Measurements from ENCODE around the gene MEIOC.
A peak's percentile ranks its signal among the peaks of the same experiment; 100 is the strongest.
"Not testable (repeated sequence)": the region's sequence is repeated elsewhere in the genome, so short reads cannot be mapped to it uniquely, and the experiment has no call there.

MEIOC gene

GRCh38 chr17:44610331-44610730 is 45.9 kb upstream of the MEIOC start:
- peaks cover 4% of the 10 kb centered on the region for H3K79me2 ChIP-seq (ENCODE audit: control insufficient read depth, insufficient read depth, low read length, poor library complexity)
- DNase-seq = no peak
- H2AFZ ChIP-seq (ENCODE audit: insufficient read depth, low read length, poor library complexity) = no peak overlapping the region
- no peaks in the 10 kb centered on the region for H3K36me3 ChIP-seq (ENCODE audit: control insufficient read depth in 1 of 2, insufficient read depth in 2 of 2, low read length in 2 of 2)
- H3K4me2 ChIP-seq (ENCODE audit: low read length) = no peak overlapping the region
- H3K79me1 ChIP-seq (ENCODE audit: low read length) = peaks cover 33% of the 10 kb centered on the region
- H2AK5ac ChIP-seq (ENCODE audit: low read length) = no peak overlapping the region
- no CpG with 5 or more reads among the region's 4 CpGs for WGBS (ENCODE audit: extremely low coverage, insufficient coverage, insufficient read length)
- no peak overlapping the region for H3K4me3 ChIP-seq (ENCODE audit: low read depth, low read length)
- H2BK120ac ChIP-seq (ENCODE audit: insufficient read depth, low read length, poor library complexity) = peak overlapping the region; percentile 75
- peak overlapping the region; percentile 75 for H3K27ac ChIP-seq (ENCODE audit: low read depth, low read length)
- H3K18ac ChIP-seq (ENCODE audit: low read length) = no peak overlapping the region
- H3K9me3 ChIP-seq (ENCODE audit: insufficient read depth, low read depth, low read length) = peaks cover 3% of the 10 kb centered on the region
- H2BK12ac ChIP-seq (ENCODE audit: low read length) = peak overlapping the region; percentile 66
- no peak overlapping the region for H4K91ac ChIP-seq (ENCODE audit: low read depth, low read length)
- no peak overlapping the region for H3K9ac ChIP-seq (ENCODE audit: low read length)
- no peak overlapping the region for H3K23ac ChIP-seq (ENCODE audit: low read length)
- no peak overlapping the region for H4K12ac ChIP-seq (ENCODE audit: low read depth, low read length)
- no peak overlapping the region for H3K14ac ChIP-seq (ENCODE audit: low read length)
- H3K27me3 ChIP-seq (ENCODE audit: insufficient read depth, low read length) = no peaks in the 10 kb centered on the region
- H3K4ac ChIP-seq (ENCODE audit: low read depth, low read length) = no peak overlapping the region
- no peak overlapping the region for H4K8ac ChIP-seq (ENCODE audit: low read depth, low read length)
- H3K4me1 ChIP-seq (ENCODE audit: control insufficient read depth in 1 of 2, insufficient read depth in 2 of 2, low read length in 2 of 2) = peaks cover 24 to 30% of the 10 kb centered on the region in 2 experiments
- peak overlapping the region; percentile 55 for H2BK5ac ChIP-seq (ENCODE audit: low read depth, low read length, poor library complexity)

GRCh38 chr17:44610871-44611270 is 45.4 kb upstream of the MEIOC start:
- H2BK5ac ChIP-seq (ENCODE audit: low read depth, low read length, poor library complexity) = no peak overlapping the region

GRCh38 chr17:44614862-44615261 is 41.4 kb upstream of the MEIOC start:
- H3K4me3 ChIP-seq (ENCODE audit: low read depth, low read length) = no peak overlapping the region
- no peak overlapping the region for H2BK120ac ChIP-seq (ENCODE audit: insufficient read depth, low read length, poor library complexity)
- no peak overlapping the region for H4K12ac ChIP-seq (ENCODE audit: low read depth, low read length)
- H3K9me3 ChIP-seq (ENCODE audit: insufficient read depth, low read depth, low read length) = no peaks in the 10 kb centered on the region
- no peak overlapping the region for H3K14ac ChIP-seq (ENCODE audit: low read length)
- H4K8ac ChIP-seq (ENCODE audit: low read depth, low read length) = no peak overlapping the region
- H3K79me2 ChIP-seq (ENCODE audit: control insufficient read depth, insufficient read depth, low read length, poor library complexity) = no peaks in the 10 kb centered on the region
- H3K4me2 ChIP-seq (ENCODE audit: low read length) = no peak overlapping the region
- no peak overlapping the region for H2BK12ac ChIP-seq (ENCODE audit: low read length)
- no peaks in the 10 kb centered on the region for H3K27me3 ChIP-seq (ENCODE audit: insufficient read depth, low read length)
- no peak overlapping the region for H4K91ac ChIP-seq (ENCODE audit: low read depth, low read length)
- H2AFZ ChIP-seq (ENCODE audit: insufficient read depth, low read length, poor library complexity) = no peak overlapping the region
- H3K79me1 ChIP-seq (ENCODE audit: low read length) = peaks cover 10% of the 10 kb centered on the region
- no peak overlapping the region for H3K23ac ChIP-seq (ENCODE audit: low read length)
- no CpG with 5 or more reads among the region's 5 CpGs for WGBS (ENCODE audit: extremely low coverage, insufficient coverage, insufficient read length)
- H2BK5ac ChIP-seq (ENCODE audit: low read depth, low read length, poor library complexity) = no peak overlapping the region
- H3K18ac ChIP-seq (ENCODE audit: low read length) = no peak overlapping the region
- no peak overlapping the region for H2AK5ac ChIP-seq (ENCODE audit: low read length)
- no peak overlapping the region for H3K4ac ChIP-seq (ENCODE audit: low read depth, low read length)
- peaks cover 7 to 12% of the 10 kb centered on the region in 2 experiments for H3K4me1 ChIP-seq (ENCODE audit: control insufficient read depth in 1 of 2, insufficient read depth in 2 of 2, low read length in 2 of 2)
- no peak overlapping the region for H3K9ac ChIP-seq (ENCODE audit: low read length)
- no peak overlapping the region for H3K27ac ChIP-seq (ENCODE audit: low read depth, low read length)
- DNase-seq = no peak
- no peaks in the 10 kb centered on the region for H3K36me3 ChIP-seq (ENCODE audit: control insufficient read depth in 1 of 2, insufficient read depth in 2 of 2, low read length in 2 of 2)

More at GRCh38 chr17:44610871-44611270, 45.4 kb upstream of the MEIOC start:
- no peak for DNase-seq
- Histone ChIP-seq H2BK12ac (ENCODE audit: low read length) (no peak overlapping the region), H2BK120ac (ENCODE audit: insufficient read depth, low read length, poor library complexity) (no peak overlapping the region), H3K9ac (ENCODE audit: low read length) (no peak overlapping the region), H3K23ac (ENCODE audit: low read length) (no peak overlapping the region), H3K27me3 (ENCODE audit: insufficient read depth, low read length) (no peaks in the 10 kb centered on the region), H3K79me2 (ENCODE audit: control insufficient read depth, insufficient read depth, low read length, poor library complexity) (peaks cover 4% of the 10 kb centered on the region), H4K91ac (ENCODE audit: low read depth, low read length) (no peak overlapping the region), H3K14ac (ENCODE audit: low read length) (no peak overlapping the region), H4K8ac (ENCODE audit: low read depth, low read length) (no peak overlapping the region), H3K9me3 (ENCODE audit: insufficient read depth, low read depth, low read length) (peaks cover 3% of the 10 kb centered on the region), H4K12ac (ENCODE audit: low read depth, low read length) (no peak overlapping the region), H3K4ac (ENCODE audit: low read depth, low read length) (no peak overlapping the region), H3K4me3 (ENCODE audit: low read depth, low read length) (no peak overlapping the region), H3K4me1 (ENCODE audit: control insufficient read depth in 1 of 2, insufficient read depth in 2 of 2, low read length in 2 of 2) (peaks cover 24 to 30% of the 10 kb centered on the region in 2 experiments), H2AK5ac (ENCODE audit: low read length) (no peak overlapping the region), H3K18ac (ENCODE audit: low read length) (no peak overlapping the region), H3K4me2 (ENCODE audit: low read length) (no peak overlapping the region), H3K36me3 (ENCODE audit: control insufficient read depth in 1 of 2, insufficient read depth in 2 of 2, low read length in 2 of 2) (no peaks in the 10 kb centered on the region), H3K79me1 (ENCODE audit: low read length) (peaks cover 33% of the 10 kb centered on the region), H2AFZ (ENCODE audit: insufficient read depth, low read length, poor library complexity) (no peak overlapping the region), H3K27ac (ENCODE audit: low read depth, low read length) (peak overlapping the region; percentile 75)
- whole genome bisulfite sequencing (ENCODE audit: extremely low coverage, insufficient coverage, insufficient read length) = no CpG with 5 or more reads among the region's 2 CpGs

GRCh38 chr17:44618652-44619051 is 37.6 kb upstream of the MEIOC start:
- not testable (repeated sequence) for H3K4ac ChIP-seq (ENCODE audit: low read depth, low read length); H3K4me2 ChIP-seq (ENCODE audit: low read length); H4K12ac ChIP-seq (ENCODE audit: low read depth, low read length); H3K9me3 ChIP-seq (ENCODE audit: insufficient read depth, low read depth, low read length); DNase-seq; H4K8ac ChIP-seq (ENCODE audit: low read depth, low read length); H2AFZ ChIP-seq (ENCODE audit: insufficient read depth, low read length, poor library complexity); H2BK120ac ChIP-seq (ENCODE audit: insufficient read depth, low read length, poor library complexity); H3K4me3 ChIP-seq (ENCODE audit: low read depth, low read length); H3K79me2 ChIP-seq (ENCODE audit: control insufficient read depth, insufficient read depth, low read length, poor library complexity); H3K23ac ChIP-seq (ENCODE audit: low read length); H3K9ac ChIP-seq (ENCODE audit: low read length); H4K91ac ChIP-seq (ENCODE audit: low read depth, low read length); H3K18ac ChIP-seq (ENCODE audit: low read length); H3K4me1 ChIP-seq (ENCODE audit: control insufficient read depth in 1 of 2, insufficient read depth in 2 of 2, low read length in 2 of 2); H2BK5ac ChIP-seq (ENCODE audit: low read depth, low read length, poor library complexity); H2BK12ac ChIP-seq (ENCODE audit: low read length); H3K27ac ChIP-seq (ENCODE audit: low read depth, low read length); H3K14ac ChIP-seq (ENCODE audit: low read length); H3K27me3 ChIP-seq (ENCODE audit: insufficient read depth, low read length); H3K36me3 ChIP-seq (ENCODE audit: control insufficient read depth in 1 of 2, insufficient read depth in 2 of 2, low read length in 2 of 2); H3K79me1 ChIP-seq (ENCODE audit: low read length); H2AK5ac ChIP-seq (ENCODE audit: low read length)
- WGBS (ENCODE audit: extremely low coverage, insufficient coverage, insufficient read length) = no CpG with 5 or more reads among the region's 9 CpGs

All from trophoblast cell (in vitro differentiated cells and primary cell).